ENCODE measurements around the gene WWOX. TPM values are rescaled to one million over a fixed set of nuclear protein-coding genes. Genes with fewer than 3 reads are reported as not detected.
A peak's percentile ranks its signal among the peaks of the same experiment; 100 is the strongest.

WWOX gene
- total RNA-seq, 6 experiments from 2014 or later: 13.0 to 24.3 (median 16.5) TPM

GRCh38 chr16:78566397-78567073, 467.1 kb downstream of the WWOX start:
- TF ChIP-seq POLR2A (IDR thresholded peaks at IDR 0.05): no peak
- 69% methylated on average over 4 of the region's 5 CpGs for WGBS (ENCODE audit: insufficient coverage, low coverage, low lambda C conversion rate, missing lambda C conversion rate)
- no peaks in the 10 kb centered on the region for H3K4me1 ChIP-seq
- H3K9me3 ChIP-seq: no peaks in the 10 kb centered on the region
- DNase-seq (no peak), ATAC-seq (no peak)
- H3K36me3 ChIP-seq: no peaks in the 10 kb centered on the region
- H3K27ac ChIP-seq: no peak overlapping the region
- H3K4me3 ChIP-seq: no peak overlapping the region
- no peaks in the 10 kb centered on the region for H3K27me3 ChIP-seq
- intact Hi-C loops (cut with DNase I): no loop called here

GRCh38 chr16:78570399-78571141, 471.1 kb downstream of the WWOX start:
- Histone ChIP-seq H3K27ac (no peak overlapping the region), H3K36me3 (no peaks in the 10 kb centered on the region), H3K27me3 (no peaks in the 10 kb centered on the region), H3K4me1 (no peaks in the 10 kb centered on the region), H3K4me3 (no peak overlapping the region), H3K9me3 (no peaks in the 10 kb centered on the region)
- ATAC-seq (peak in 1 of 4 donors; percentile 24), DNase-seq (no peak)
- 68% methylated on average over 10 of the region's 11 CpGs for WGBS (ENCODE audit: insufficient coverage, low coverage, low lambda C conversion rate, missing lambda C conversion rate)
- intact Hi-C loops (cut with DNase I): no loop called here
- TF ChIP-seq CTCF (IDR thresholded peaks at IDR 0.05): no peak
- TF ChIP-seq POLR2A (IDR thresholded peaks at IDR 0.05): no peak

- DNase-seq (no peak), ATAC-seq (no peak)
- TF ChIP-seq CTCF (IDR thresholded peaks at IDR 0.05) (no peak), POLR2A (IDR thresholded peaks at IDR 0.05) (no peak)
- no peaks in the 10 kb centered on the region for H3K9me3 ChIP-seq
- intact Hi-C loops (cut with DNase I): no loop called here
- H3K4me3 ChIP-seq: no peak overlapping the region
- no peaks in the 10 kb centered on the region for H3K27me3 ChIP-seq
- no peak overlapping the region for H3K27ac ChIP-seq
- WGBS (ENCODE audit: insufficient coverage, low coverage, low lambda C conversion rate, missing lambda C conversion rate): 94% methylated on average over 8 of the region's 8 CpGs
- H3K4me1 ChIP-seq: no peaks in the 10 kb centered on the region
- no peaks in the 10 kb centered on the region for H3K36me3 ChIP-seq
Observed at GRCh38 chr16:78571434-78571833, 472.0 kb downstream of the WWOX start.

GRCh38 chr16:78571898-78572358, 472.5 kb downstream of the WWOX start:
- no peaks in the 10 kb centered on the region for H3K9me3 ChIP-seq
- TF ChIP-seq CTCF (IDR thresholded peaks at IDR 0.05) (no peak), POLR2A (IDR thresholded peaks at IDR 0.05) (no peak)
- DNase-seq (no peak), ATAC-seq (no peak)
- H3K4me3 ChIP-seq: no peak overlapping the region
- no peaks in the 10 kb centered on the region for H3K4me1 ChIP-seq
- H3K27ac ChIP-seq: no peak overlapping the region
- no peaks in the 10 kb centered on the region for H3K27me3 ChIP-seq
- no peaks in the 10 kb centered on the region for H3K36me3 ChIP-seq
- intact Hi-C loops (cut with DNase I): no loop called here
- WGBS (ENCODE audit: insufficient coverage, low coverage, low lambda C conversion rate, missing lambda C conversion rate): 78% methylated on average over 5 of the region's 5 CpGs

- TF ChIP-seq CTCF (IDR thresholded peaks at IDR 0.05): no peak
- no peak for TF ChIP-seq POLR2A (IDR thresholded peaks at IDR 0.05)
- Histone ChIP-seq H3K27ac (no peak overlapping the region), H3K4me3 (no peak overlapping the region), H3K4me1 (no peaks in the 10 kb centered on the region), H3K36me3 (no peaks in the 10 kb centered on the region), H3K9me3 (no peaks in the 10 kb centered on the region), H3K27me3 (no peaks in the 10 kb centered on the region)
- intact Hi-C loops (cut with DNase I): no loop called here
- ATAC-seq (no peak), DNase-seq (no peak)
- 85% methylated on average over 2 of the region's 2 CpGs for WGBS (ENCODE audit: insufficient coverage, low coverage, low lambda C conversion rate, missing lambda C conversion rate)
Observed at GRCh38 chr16:78574571-78574970, 475.1 kb downstream of the WWOX start.

Measured in right lobe of liver (tissue), 6 donors.